ENCODE measurements around the gene PXN.
A peak's percentile ranks its signal among the peaks of the same experiment; 100 is the strongest.

PXN gene

DNA sequence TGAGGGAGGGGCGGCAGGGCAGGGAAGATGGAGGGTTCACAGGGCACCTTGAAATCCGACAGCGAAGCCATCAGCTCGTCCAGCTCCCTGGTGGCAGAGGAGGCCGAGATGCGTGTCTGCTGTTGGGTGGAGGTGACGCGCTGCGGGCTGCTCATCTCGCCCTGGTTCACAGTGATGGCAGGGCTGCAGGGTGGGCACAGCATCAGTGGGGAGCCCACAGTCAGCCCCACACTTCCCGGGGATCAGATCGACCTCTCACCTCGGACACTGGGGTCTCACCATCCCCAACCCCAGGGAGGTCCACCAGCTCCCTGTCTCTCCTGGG is 44.0 kb downstream of the PXN start:
- no peak for TF ChIP-seq CTCF (IDR thresholded peaks at IDR 0.05)
- H3K27ac ChIP-seq: no peak overlapping the region
- no peak for DNase-seq (ENCODE audit: low spot score)
- H3K4me3 ChIP-seq: no peak overlapping the region

DNA sequence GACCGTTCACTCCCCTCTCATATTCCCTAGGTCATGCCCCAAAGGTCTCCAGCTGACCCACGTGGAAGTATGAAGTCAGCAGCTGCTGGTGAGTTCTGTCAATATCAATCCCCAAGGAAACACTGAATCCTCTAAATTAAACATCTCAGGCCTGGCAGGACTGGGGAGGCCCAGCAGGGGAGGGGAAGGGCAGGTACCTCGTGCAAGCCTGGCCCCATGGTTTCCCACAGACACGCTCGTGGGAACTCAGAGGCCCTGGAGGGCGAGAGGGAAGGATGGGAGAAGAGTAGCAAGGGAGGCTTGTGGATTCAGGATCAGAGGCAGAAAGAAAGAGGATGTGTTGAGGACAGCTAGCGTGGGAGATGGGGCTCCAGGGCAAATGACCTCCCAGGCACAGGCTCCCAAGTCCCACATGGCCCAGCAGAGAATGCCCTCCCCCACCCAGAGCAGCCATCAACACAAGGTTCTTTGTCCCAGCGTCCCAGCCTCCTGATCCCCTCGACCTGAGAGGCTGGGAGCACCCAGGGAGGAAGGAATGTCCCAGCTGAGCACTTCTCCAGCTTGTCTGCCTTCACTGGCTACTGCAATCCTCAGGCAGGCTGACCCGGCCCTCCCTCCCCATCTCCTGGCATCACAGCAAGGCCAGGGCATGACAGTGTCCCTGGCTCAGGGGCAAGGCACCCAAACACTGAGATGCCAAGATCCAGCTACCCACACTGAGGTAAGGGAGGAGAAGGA is 44.5 kb downstream of the PXN start:
- no peak overlapping the region for H3K4me3 ChIP-seq
- DNase-seq (ENCODE audit: low spot score): no peak
- TF ChIP-seq CTCF (IDR thresholded peaks at IDR 0.05): no peak
- peak overlapping the region in 1 of 2 donors; percentile 0 for H3K27ac ChIP-seq

DNA sequence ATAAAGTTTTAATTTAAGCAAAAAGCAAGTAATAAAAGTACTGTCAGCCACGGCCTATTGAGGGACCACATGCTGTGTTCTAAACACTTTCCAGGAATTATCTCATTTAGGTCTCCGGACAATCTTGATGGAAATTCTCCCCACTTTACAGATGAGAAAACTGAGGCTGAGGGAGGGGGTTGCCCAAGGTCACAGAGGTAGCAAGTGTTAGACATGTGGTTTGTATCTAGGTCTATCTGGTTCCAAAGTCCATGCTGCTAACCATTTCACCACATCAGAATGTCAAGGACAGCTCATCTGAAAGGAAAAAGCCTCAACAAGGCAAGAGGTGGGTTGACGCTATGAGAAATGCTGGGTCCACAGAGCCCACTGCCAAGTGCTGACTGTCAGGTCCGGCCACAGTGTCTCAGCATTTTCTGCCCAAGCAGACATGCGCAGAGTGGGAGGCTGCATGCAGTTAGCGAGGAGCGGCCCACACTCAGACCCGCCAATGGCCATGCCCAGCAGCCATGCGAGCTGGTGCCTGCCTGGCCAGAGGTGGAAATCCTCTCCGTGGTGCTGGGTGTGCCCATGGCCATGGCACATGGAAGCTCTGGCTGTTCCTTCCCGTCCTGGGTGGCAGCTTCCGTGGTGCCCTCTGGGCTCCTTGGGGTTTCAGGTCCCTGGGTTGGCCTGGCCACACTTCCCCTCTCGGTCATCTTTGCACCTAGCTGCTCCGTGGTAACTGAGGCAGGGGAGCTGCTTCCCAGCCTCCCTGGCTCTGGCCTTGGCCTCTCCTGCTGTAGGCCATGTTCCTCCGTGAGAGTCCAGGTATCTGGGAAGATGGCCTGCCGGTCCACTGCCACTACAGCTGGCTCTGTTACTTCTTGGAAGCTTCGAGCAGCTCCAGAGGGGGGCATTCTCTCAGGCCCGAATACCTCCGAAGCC is 46.6 kb downstream of the PXN start:
- TF ChIP-seq CTCF (IDR thresholded peaks at IDR 0.05): no peak
- DNase-seq (ENCODE audit: low spot score): no peak
- Histone ChIP-seq H3K4me3 (no peak overlapping the region), H3K27ac (no peak overlapping the region)

DNA sequence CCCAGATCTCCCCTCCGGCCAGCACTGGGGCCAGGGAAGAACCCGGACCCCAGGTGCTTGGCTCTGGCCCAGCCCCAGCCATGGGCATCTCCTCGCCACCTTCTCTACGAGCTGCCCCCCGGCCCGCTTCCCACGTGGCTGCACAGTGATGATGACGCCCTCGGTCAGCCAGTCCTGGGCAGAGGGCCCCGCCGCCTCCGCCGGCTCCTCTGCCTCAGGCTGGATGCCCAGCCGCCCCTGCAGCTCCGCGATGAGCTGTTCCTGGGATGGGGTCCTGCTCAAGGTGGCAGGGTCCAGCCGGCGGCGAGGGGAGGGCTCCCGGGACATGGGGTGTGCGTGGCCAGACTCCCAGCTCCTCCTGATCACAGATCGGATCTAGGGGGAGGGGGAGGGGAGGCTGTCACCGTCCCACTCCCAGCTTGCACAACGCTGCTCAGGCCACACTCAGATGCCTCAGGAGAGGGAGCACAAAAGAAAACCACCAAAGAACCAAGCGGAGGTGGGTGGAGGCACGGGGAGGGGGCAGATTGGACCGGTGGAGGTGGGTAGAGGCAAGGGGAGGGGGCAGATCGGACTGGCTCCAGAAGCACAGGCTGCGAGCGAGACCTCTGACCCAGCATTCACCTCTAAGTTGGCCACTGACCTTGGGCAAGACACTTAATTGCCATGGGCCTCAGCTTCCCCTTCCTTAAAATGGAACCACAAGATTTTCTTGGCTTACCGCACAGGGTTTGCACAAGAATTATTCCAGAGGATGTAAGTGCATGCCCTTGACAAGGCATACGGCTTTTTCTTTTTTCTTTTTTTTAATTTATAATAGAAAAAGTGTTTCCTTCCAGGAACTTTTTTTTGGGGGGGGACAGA is 48.6 kb downstream of the PXN start:
- DNase-seq (ENCODE audit: low spot score): no peak
- H3K27ac ChIP-seq: no peak overlapping the region
- TF ChIP-seq CTCF (IDR thresholded peaks at IDR 0.05): no peak
- no peak overlapping the region for H3K4me3 ChIP-seq

DNA sequence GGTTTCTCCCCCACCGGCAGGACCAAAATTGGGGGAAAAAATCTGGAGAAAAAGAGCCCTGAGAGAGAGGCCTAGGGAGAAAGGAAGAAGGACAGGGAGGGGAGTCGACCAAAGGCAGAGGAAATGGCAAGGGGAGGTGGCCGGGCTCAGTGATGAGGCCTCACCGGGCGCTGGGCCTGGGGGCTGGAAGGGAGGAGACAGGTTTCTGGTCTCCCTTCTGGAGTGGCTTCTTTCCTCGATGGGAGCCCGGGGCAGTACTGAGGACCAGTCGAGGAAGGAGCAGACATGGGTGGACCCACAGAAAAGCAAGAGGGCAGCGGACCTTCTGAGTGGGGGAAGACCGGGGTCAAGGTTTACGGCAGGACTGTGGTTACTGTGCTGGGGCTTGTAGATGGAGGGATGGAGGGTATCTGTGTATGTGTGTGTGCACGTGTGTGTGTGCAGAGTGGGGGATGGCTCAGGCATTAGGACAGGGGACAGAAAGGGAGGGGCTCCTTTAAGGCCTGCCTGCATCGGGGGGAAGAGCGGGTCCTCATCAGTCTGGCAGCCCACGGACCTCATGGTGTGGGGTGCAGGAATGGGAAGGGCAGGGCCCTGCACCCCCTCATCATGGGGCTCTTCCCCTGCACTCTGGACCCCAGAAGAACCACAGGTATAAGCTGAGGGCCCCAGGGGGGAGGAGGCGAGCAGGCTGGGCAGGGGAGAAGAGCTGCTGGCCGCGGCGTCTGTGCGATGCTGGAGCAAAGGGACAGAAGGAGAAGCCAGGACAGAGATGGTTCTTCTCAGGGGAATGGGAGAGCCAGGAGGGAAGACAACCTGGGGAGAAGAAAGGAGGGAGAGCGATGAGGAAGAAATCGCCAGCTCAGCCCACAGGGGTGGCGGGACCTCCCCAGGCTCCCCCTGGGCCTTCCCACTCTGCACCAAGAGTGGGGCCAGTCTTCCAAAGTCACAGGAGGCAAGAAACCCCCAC is 49.5 kb downstream of the PXN start:
- Histone ChIP-seq H3K27ac (no peak overlapping the region), H3K4me3 (no peak overlapping the region)
- no peak for DNase-seq (ENCODE audit: low spot score)
- TF ChIP-seq CTCF (IDR thresholded peaks at IDR 0.05): no peak

- H3K4me3 ChIP-seq: no peak overlapping the region
- TF ChIP-seq CTCF (IDR thresholded peaks at IDR 0.05): no peak
- no peak for DNase-seq (ENCODE audit: low spot score)
- H3K27ac ChIP-seq: no peak overlapping the region
Measured at GRCh38 chr12:120215357-120215735, 50.2 kb downstream of the PXN start.

All from coronary artery (tissue), 2 donors.